Measurements from ENCODE around the gene RIC1.
"Not testable (repeated sequence)": the region's sequence is repeated elsewhere in the genome, so short reads cannot be mapped to it uniquely, and the experiment has no call there.

Gene RIC1

DNA sequence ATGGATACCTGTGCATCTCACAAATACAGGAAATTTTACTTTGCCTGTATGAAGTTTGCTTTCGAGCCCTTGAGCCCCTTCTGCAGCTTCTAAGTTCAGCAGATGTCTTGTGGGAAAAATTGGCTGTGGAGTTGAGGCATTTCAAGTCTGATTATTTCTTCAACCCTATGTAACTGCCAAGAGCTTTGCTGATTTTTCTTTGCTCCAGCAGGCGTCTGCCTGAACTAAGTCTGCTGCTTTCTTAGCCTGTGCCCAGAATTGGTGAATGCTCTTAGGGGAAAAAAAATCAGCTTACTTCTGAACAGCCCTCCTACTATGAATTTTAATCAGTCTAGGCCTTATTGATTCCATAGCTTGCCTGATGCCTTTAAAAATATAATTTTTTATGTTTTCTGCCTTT, 41.2 kb downstream of the RIC1 start:
- no peak for DNase-seq

DNA sequence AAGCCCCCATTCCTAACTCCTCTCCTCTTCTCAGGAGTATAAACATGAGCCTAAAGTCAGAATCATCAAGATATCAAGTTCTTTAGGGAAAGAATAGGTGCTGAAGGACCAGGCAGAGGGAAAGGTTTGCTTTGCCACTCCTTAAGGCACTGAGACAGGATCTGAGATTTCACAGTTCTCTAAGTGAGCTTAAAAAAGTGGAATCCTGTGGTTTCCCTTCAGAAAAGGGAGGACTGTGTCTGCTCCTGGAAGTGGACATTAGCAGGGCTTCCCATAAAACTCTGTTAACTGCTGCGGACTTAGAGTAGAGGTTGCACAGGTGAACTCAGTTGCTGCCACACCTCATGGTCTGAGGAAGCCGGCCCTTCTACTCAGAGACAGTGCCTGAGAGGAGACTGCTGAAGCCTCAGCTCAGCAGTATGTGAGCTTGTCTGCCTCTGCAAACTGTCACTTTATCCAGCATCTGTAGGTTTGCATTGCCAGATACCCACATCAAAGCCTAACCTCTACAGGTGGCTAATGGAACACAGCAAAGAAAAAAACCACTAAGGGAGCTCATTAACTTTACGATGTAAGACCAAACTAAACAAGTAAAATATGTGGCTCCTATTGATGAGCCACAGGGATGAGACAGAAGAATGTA, 42.9 kb downstream of the RIC1 start:
- peak in 4 of 6 experiments; percentile 2 to 58 (median 44) for DNase-seq

DNA sequence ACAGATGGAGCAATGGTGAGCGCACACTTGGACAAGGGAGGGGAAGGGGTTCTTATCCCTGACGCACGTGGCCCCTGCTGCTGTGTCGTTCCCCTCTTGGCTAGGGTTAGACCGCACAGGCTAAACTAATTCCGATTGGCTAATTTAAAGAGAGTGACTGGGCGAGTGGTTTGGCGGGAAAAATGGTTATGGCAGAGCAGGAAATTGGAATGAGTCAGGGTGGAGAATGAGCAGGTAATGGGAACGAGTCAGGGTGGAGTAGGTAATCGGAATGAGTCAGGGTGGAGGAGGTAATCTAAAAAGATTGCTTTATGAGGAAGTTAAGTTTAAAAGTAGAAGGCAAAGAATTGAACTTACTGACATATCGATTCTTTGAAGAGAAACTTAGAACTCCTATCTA, 46.1 kb downstream of the RIC1 start:
- DNase-seq, result not testable (repeated sequence)

DNA sequence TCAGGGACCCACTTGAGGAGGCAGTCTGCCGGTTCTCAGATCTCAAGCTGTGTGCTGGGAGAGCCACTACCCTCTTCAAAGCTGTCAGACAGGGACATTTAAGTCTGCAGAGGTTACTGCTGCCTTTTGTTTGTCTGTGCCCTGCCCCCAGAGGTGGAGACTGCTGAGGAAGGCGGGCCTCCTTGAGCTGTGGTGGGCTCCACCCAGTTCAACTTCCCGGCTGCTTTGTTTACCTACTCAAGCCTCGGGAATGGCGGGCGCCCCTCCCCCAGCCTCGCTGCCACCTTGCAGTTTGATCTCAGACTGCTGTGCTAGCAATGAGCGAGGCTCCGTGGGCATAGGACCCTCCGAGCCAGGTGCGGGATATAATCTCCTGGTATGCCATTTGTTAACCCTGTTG, 54.7 kb downstream of the RIC1 start:
- not testable (repeated sequence) for DNase-seq

DNA sequence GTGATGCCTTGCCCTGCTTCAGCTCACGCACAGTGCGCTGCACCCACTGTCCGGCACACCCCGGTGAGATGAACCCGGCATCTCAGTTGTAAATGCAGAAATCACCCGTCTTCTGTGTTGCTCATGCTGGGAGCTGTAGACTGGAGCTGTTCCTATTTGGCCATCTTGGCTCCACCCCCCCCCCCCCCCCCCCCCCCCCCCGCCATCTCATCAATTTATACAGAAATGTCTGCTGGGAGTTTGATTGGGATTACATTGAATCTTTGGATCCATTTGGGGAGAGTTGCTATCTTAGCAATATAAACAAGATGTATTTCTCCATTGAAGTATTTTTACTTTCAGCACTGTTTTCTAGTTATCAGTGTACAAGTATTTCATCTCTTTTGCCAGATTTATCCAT, 55.2 kb downstream of the RIC1 start:
- no peak for DNase-seq

DNA sequence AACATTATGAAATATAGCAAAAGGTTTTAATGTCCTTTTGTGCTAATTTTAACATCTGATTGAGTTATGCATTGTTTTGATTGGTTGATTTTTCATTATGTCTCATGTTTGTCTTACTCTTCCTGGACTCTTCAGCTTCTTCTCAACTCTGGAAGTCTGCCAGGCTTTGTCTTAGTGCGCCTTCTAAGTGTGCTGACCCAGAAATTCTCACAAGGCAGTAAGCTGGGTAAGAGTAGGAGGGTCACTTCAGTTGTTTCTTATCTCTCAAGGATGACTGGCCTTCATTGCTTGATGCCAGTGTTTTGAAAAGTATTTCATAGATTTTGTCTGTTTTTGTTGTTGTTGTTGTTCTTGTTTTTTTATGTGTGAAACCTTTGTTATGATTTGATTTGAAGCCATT, 59.2 kb downstream of the RIC1 start:
- DNase-seq, result no peak

DNA sequence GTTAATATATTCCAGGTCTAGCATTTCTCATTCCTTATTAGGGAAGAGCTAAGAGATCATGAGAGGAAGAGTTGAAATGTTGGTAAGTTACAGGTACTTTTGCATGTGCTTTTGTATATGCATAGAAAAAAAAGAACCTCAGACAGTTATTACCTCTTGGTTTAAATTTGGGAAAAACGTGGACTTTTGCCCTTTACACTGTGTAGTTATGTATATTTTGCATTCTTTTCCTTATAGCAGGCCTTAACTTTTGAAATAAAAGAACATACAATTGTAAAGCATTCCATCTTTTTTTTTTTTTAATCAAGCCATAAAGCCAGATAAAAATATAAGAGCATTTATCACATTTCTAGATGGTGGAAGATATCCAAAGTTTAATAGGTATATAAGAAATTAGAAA, 61.4 kb downstream of the RIC1 start:
- DNase-seq, result no peak

DNA sequence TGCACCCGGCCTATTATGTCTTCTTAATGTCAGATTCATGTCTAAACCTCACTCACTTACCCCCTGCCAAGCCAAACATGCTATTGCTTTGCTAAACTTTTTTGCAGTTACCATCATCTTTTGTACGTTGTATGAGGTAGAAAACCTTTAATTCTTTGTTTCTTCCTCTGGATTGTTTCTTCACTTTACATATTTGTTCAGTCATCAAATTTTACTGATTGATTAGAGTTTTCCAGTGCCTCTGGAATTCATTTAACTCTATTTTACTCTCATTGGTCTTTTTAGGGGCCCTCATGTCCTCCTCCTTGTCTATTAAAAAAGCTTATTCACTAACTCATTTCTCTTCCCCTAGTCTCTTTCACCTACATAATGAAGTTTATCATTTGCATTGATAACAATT, 67.0 kb downstream of the RIC1 start:
- DNase-seq, result no peak

DNA sequence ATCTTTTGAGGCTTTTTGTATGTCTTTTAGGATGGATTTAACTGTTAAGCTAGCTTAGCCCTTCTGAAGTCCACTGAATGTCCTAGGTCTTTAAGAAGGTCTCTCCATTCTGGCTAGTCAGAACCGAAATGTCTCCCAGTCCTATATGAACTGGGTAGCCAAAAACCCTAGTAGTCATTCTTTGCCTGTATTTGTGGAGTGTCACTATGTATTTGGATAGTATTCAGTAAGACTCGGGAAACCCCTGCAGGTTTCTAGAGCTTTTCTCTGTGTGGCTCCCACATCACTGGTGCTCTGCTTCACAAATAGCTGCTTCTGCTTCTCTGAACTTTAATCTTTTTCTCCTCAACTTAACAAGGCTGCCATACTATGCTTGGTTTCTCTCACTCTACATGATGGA, 68.0 kb downstream of the RIC1 start:
- no peak for DNase-seq

DNA sequence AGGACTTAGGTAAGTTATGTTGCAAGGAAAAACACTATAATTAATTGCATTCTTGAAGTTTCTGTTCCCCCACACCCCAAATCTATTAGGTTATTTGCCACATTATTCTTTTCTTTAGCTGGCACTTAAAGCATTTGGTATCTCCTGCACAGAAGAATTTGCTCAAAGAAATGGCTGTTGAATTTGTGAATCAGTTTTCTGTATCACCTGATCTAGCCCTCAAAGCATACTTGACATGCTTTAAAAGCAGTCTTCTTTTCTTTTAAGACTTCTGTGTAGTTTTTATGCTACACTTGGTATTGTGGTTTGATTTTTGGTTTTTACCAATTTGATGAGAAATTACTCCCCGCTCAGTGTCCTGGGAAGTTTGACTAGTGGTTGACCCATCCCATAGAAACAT, 69.1 kb downstream of the RIC1 start:
- no peak for DNase-seq

DNA sequence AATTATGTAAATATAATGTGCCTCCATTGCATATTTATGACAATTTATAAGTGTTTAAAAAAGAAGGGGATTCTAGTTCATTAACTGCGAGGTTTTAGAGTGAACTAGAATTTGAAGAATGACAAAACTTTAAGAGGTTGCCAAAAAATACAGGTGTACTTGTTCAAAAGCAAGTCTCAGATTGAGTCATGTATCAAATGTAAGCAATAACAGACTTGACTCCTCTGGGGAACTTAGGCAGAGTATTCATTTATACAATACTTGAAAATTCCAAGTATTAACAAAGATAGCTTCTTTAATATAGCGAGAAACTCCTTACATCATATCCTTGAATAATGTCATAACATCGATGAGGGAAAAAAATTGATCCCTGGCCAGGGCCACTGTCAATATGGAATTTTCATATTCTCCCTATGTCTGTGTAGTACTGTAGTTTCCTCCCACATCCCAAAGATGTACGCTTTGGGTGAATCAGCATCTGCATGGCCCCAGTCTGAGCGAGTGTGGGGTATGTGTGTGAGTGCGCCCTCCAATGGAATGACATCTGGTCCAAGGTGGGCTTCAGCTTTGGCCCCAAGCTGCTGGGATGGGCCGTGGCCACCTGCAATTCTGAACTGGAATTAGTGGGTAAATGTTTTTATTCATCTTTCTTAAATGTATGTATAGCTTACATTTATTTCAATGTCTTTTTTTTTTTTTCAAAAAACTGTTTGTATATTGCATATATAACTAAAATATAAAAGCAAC, 70.1 kb downstream of the RIC1 start:
- DNase-seq, result no peak

DNA sequence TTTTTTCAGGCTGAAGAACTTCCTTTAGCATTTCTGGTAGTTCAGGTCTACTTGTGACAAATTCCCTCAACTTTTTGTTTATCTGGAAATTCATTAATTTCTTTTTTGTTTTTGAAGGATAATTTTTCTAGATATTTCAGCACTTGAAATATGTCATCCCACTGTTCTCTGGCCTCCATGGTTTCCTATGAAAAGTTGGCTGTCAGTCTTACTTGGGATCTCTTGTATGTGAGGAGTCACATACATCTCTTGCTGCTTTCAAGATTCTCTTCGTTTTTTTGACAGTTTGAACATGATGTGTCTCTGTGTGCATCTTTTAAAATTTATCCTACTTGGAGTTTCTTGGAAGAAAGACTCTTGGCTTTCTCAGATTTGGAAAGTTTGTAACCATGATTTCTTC, 79.5 kb downstream of the RIC1 start:
- no peak for DNase-seq

DNA sequence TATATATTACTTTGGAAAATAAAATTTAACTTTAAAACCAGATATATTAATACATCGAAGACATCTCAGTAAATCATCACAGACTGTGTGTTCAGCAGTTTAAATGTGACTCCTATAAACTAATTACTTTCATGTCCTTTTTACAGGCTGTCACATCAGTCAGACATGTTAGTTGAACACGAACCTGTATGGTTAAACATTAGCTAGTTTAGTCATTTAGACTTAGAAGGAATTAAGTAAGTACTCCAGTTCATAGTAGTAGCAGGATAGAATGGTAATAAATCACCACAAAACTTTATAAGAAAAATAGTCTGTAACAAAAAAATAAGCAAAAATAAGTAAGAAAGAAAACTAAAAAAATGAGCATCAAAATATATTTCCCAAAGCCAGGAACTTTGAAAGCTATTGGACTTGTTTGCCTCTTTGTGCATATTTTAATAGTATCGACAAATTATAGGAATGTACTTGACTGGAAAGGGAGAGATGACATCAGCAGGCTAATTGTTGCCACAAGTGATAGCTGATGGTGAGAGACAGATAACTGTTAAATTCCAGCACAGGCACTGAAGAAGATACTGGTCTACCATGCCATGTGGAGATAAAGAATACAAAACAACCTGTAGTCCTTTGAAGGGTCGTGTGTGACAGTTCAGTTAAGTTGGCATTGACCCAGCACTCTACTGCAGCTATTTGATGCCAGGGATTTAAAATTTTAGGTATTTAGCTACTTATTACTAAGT, 83.9 kb downstream of the RIC1 start:
- DNase-seq, result no peak

DNA sequence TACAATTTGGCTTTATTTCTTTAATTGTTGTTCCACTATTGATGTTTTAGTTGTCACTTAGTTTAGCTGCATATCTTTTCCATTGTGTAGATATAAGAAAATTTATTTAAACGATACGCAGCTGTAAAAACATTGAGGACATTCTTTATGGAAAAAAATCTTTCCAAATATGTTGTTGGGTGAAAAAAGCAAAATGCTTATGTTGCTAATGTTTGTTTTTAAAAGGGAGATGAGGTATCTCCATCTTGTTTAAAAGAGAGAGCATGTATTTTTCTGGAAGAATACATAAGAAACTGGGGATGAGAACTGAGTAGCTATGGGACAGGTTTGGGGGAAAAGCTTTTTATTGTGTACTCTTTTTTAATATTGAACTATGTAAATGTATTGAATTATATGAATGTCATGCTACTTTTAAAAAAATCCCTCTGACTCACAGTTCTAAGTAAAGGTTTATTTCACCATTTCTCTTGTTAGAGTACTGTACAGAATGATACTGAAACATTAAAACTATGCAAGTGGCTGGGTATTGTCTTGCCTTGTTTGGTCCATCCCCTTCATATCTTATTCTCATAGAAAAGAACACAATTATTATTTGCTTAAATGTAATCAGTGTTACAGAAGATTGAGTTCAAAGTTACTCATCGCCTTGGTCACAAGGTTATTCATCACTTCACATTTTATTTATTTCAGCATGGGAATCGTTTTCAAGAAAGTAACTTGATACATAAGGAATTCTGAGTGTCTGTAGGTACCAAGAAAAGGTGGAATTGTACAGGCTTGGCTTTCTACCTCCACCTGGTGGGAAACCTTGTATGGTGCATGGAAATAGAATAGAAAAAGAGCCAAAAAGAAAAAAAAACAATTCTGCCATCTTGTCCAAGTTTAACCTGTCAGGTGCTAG, 85.8 kb downstream of the RIC1 start:
- no peak for DNase-seq

DNA sequence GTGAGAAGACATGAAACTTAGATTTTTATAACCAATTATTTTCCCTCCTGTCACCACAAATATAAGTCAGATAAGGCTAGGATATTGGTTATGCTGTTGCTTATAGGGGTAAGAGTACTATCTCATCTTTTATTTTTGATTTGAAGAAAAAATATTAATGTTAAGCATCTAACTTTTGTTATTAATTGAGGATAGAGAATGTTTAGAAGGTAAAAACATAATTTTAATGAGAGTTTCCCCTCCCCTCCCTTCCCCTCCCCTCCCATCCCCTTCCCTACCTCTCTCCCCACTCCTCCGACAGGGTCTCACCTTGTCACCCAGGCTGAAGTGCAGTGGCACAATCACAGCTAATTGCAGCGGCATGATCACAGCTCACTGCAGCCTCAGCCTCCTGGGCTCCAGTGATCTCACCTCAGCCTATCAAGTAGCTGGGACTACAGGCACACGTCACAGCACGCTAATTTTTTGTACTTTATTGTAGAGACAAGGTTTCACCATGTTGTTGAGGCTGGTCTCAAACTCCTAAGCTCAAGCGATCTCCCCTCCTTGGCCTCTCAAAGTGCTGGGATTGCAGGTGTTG, 86.7 kb downstream of the RIC1 start:
- DNase-seq, result no peak

DNA sequence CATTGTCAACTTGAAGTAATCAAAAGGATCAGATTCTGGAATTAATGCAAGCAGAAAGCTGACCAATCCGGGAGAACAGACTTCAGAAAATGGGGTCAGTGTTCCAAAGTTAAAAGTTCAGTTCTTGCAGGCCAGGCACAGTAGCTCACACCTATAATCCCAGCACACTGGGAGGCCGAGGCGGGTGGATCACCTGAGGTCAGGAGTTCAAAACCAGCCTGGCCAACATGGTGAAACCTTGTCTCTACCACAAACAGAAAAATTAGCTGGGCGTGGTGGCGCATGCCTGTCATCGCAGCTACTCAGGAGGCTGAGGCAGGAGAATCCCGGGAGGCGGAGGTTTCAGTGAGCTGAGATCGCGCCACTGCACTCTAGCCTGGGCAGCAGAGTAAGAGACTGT, 88.5 kb downstream of the RIC1 start:
- not testable (repeated sequence) for DNase-seq

DNA sequence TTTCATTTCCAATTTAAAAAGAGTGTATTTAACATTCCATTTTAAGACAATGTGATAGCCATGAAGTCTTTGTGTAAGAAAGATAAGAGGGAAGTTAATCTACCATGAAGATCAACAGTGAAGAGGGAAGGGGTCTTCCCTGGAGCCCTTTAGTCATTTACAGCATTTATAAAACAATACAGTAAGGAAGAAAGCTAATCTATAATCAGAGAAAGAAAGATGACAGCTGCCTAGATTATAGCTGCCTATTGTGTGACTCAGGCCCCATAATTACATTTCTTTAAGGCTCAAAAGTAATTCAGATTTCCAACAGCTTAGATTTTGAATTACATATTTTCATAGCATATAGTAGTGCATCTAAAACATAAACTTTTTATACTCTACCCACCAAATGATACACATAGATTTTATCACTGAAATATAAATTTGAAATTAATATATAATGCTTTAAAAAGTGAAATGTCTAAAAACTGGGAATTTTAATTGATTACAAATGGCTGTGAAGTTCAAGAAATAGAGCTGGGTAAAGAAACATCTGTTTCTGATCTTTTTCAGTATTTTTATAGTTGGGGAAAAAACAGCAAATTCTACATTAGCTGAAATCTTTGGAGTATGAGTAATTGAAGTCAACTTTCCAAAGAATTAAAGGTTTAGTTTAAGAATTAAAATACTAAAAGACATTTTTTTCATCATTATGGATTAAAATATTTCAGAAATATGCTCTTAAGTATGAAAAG, 89.6 kb downstream of the RIC1 start:
- DNase-seq, result no peak

DNA sequence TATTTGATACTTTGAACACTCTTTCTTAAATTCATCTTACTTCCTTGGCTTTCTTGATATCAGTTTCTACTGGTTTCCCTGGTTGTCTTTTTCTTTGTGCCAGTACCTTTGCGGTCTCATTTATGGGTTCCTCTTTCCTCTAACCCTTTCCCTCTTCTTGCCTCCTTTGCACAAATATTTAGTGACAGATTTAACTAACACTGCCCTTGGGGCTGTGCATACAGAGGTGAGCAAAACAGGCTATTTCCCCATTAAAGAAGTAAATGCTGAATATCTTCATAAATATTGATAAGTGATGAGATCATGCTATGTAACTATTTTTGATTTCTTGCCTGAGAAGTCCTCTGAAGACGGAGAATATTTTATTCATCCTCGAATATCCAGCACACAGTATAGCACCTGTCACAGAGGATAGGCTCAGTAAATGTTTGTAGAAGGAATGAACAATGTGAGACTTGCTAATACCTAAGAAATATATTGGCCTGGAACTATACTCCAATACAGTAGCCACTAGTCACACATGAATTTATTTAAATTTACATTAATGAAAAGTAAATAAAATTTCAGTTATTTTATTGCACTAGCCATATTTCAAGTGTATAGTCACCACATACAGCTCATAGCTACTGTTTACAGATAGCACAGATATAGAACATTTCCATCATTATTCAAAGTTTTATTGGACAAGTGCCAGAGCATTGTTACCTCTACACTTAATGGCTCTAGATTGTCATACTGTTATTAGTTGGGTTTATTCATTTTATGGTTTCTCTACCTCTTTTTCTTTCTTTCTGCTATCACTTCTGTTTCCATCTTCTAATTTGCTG, 90.4 kb downstream of the RIC1 start:
- no peak for DNase-seq

DNA sequence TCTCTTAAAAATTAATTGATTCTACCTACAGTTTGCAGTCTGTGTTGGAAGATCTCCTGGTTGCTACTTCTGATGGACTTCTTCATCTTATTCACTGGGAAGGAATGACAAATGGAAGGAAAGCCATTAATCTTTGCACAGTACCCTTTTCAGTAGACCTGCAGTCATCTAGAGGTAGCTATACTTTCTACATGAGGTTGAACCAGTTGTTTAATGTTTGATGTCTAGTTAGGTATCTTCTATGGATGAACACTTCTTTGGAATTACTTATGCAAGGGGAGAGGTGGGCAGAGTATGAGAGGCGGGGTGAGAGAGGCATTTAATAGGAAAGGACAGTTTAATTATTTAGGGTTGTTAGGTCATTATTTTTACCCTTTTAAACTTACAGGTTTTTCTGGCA, 91.2 kb downstream of the RIC1 start:
- no peak for DNase-seq

DNA sequence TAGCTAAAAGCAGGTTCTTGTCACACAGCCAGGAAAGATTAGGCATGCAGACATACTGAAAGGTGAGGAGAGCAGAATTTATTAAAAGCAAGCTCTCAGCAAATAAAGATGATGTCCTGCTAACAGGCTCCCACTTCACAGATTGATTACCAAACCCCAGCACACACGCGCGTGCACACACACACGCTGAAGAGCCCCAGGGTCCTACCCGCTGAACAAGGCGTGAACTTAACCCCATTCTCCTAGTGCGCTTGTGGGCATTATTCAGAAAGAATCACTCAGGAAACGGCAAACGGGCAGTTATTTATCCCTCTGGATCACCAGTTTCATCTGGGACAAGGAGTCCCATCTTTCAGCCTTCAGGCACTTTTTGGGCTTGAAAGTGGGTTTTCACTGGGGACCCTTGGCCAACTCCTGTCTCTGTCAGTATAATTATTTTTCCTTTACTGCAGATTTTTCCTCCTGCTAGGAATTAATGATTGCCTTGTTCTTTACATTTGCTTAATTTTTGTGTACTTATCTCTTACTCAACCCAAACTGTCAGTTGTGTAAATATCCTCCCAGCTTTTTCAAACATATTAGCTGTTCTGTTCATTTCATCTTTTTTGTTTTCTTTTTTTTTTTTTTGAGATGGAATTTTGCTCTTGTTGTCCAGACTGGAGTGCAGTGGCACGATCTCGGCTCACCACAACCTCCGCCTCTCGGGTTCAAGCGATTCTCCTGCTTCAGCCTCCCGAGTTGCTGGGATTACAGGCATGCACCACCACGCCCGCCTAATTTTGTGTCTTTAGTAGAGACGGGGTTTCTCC, 92.6 kb downstream of the RIC1 start:
- DNase-seq, result no peak

All from stimulated activated naive CD4-positive, alpha-beta T cell (primary cell).